Stimulated activated CD4-positive, alpha-beta T cell treated with anti-CD3 and anti-CD28 coated beads, Interleukin-15, amount 100 ng/mL, for 24 hours (primary cell): ENCODE results near the gene COL4A6.

ENCODE experiments used
- DNase-seq: peaks from one replicate; pipeline ENCODE4 v3.0.0-alpha.2; 2020

Gene COL4A6

GRCh38 chrX:108156082-108156481 is 282.1 kb downstream of the COL4A6 start:
- no peak for DNase-seq

GRCh38 chrX:108148524-108148923 is 289.7 kb downstream of the COL4A6 start:
- DNase-seq: no peak

- DNase-seq: no peak
Observed at GRCh38 chrX:108138814-108139702, 299.2 kb downstream of the COL4A6 start.

GRCh38 chrX:108134724-108135123 is 303.5 kb downstream of the COL4A6 start:
- no peak for DNase-seq

GRCh38 chrX:108132876-108133275 is 305.3 kb downstream of the COL4A6 start:
- no peak for DNase-seq

- no peak for DNase-seq
Observed at GRCh38 chrX:108132034-108132433, 306.2 kb downstream of the COL4A6 start.

GRCh38 chrX:108131471-108131870 is 306.8 kb downstream of the COL4A6 start:
- DNase-seq: no peak

GRCh38 chrX:108130889-108131288 is 307.3 kb downstream of the COL4A6 start:
- DNase-seq: no peak

GRCh38 chrX:108127152-108127551 is 311.1 kb downstream of the COL4A6 start:
- no peak for DNase-seq

GRCh38 chrX:108126661-108127060 is 311.6 kb downstream of the COL4A6 start:
- no peak for DNase-seq

GRCh38 chrX:108123591-108124366 is 314.4 kb downstream of the COL4A6 start:
- DNase-seq: no peak

GRCh38 chrX:108122748-108123147 is 315.5 kb downstream of the COL4A6 start:
- no peak for DNase-seq

GRCh38 chrX:108121291-108121690 is 316.9 kb downstream of the COL4A6 start:
- no peak for DNase-seq

- no peak for DNase-seq
Observed at GRCh38 chrX:108117988-108118387, 320.2 kb downstream of the COL4A6 start.

- DNase-seq: no peak
Observed at GRCh38 chrX:108114541-108114940, 323.7 kb downstream of the COL4A6 start.
